GM10248 (cell line): ENCODE results near the gene MYO10.

Source experiments
- CTCF ChIA-PET: fragments of 300-600 bp; sonication (Branson Sonifier 250); formaldehyde crosslinking; extraction: SDS; loops from one replicate; lab custom pipeline; 2021; ENCODE audit warnings: antibody characterized with exemption; lab: Yijun Ruan, JAX
- POLR2A ChIA-PET: fragments of 350-650 bp; sonication (Branson Sonifier 250); formaldehyde crosslinking; extraction: SDS; loops from one replicate; lab custom pipeline; 2020; ENCODE audit warnings: antibody characterized with exemption; lab: Yijun Ruan, JAX
- DNase-seq: peaks from one replicate; pipeline ENCODE4 v3.0.0; 2012; ENCODE audit errors: extremely low spot score
- CTCF ChIP-seq: IDR thresholded peaks from 2 replicates; pipeline ENCODE4 v1.5.1; 2012; ENCODE audit warnings: mild to moderate bottlenecking, low read depth; ENCODE audit errors: extremely low read depth, missing control alignments, control extremely low read depth

Gene MYO10

GRCh38 chr5:16886366-16886736 is 49.7 kb downstream of the MYO10 start:
- POLR2A ChIA-PET = no interaction called here
- no peak for DNase-seq
- TF ChIP-seq CTCF = no peak
- CTCF ChIA-PET = interaction anchor here (0.8 kb wide), 1 partner anchor 26 kb away, joined by 3 read pairs; no protein-coding TSS in a partner anchor

GRCh38 chr5:16885635-16886365 is 50.3 kb downstream of the MYO10 start:
- DNase-seq = no peak
- TF ChIP-seq CTCF = no peak
- POLR2A ChIA-PET = no interaction called here
- CTCF ChIA-PET = interaction anchor here (0.8 kb wide), 1 partner anchor 27 kb away, joined by 3 read pairs; no protein-coding TSS in a partner anchor

- no peak for DNase-seq
- POLR2A ChIA-PET = no interaction called here
- CTCF ChIA-PET = no interaction called here
- TF ChIP-seq CTCF = no peak
These were observed 51.5 kb downstream of the MYO10 start for GRCh38 chr5:16884595-16884994.

- ChIA-PET POLR2A (no interaction called here), CTCF (no interaction called here)
- DNase-seq = no peak
- TF ChIP-seq CTCF = no peak
These were observed 52.3 kb downstream of the MYO10 start for GRCh38 chr5:16883806-16884205.

- no peak for DNase-seq
- TF ChIP-seq CTCF = no peak
- ChIA-PET POLR2A (no interaction called here), CTCF (no interaction called here)
These were observed 52.9 kb downstream of the MYO10 start for GRCh38 chr5:16883176-16883575.

- DNase-seq = no peak
- no peak for TF ChIP-seq CTCF
- ChIA-PET CTCF (no interaction called here), POLR2A (no interaction called here)
These were observed 54.8 kb downstream of the MYO10 start for GRCh38 chr5:16881251-16881650.
